HG03175 (cell line): ENCODE data around the gene IRS2.

ENCODE experiments used
- ATAC-seq: cut with Tn5 transposase; IDR thresholded peaks from one replicate; pipeline ENCODE4 v1.9.1; 2021; ENCODE audit warnings: mild to moderate bottlenecking, moderate library complexity; ENCODE audit not compliant: unreplicated experiment

IRS2 gene

GRCh38 chr13:109803825-109804224 lies 17.4 kb upstream of the IRS2 start:
- ATAC-seq: no peak

GRCh38 chr13:109802936-109803335 lies 16.6 kb upstream of the IRS2 start:
- no peak for ATAC-seq

- no peak for ATAC-seq
Measured at GRCh38 chr13:109795011-109795410, 8.6 kb upstream of the IRS2 start.

- ATAC-seq: no peak
Measured at GRCh38 chr13:109794095-109794494, 7.7 kb upstream of the IRS2 start.

- ATAC-seq: no peak
Measured at GRCh38 chr13:109792416-109793059, 6.2 kb upstream of the IRS2 start.

GRCh38 chr13:109790942-109791605 lies 4.7 kb upstream of the IRS2 start:
- no peak for ATAC-seq

- no peak for ATAC-seq
Measured at GRCh38 chr13:109790086-109790485, 3.7 kb upstream of the IRS2 start.

- ATAC-seq: no peak
Measured at GRCh38 chr13:109789262-109789661, 2.9 kb upstream of the IRS2 start.

GRCh38 chr13:109788372-109789111 lies 2.2 kb upstream of the IRS2 start:
- ATAC-seq: no peak

- ATAC-seq: peak; percentile 3
Measured at GRCh38 chr13:109787135-109787954, 962 bp upstream of the IRS2 start.

GRCh38 chr13:109785892-109786450 lies 412 bp downstream of the IRS2 start:
- ATAC-seq: peak; percentile 18

- peak; percentile 4 for ATAC-seq
Measured at GRCh38 chr13:109785141-109785891, 1.1 kb downstream of the IRS2 start.

GRCh38 chr13:109784590-109785140 lies 1.7 kb downstream of the IRS2 start:
- ATAC-seq: no peak

GRCh38 chr13:109783815-109784589 lies 2.4 kb downstream of the IRS2 start:
- no peak for ATAC-seq

- no peak for ATAC-seq
Measured at GRCh38 chr13:109783447-109783814, 3.0 kb downstream of the IRS2 start.

- no peak for ATAC-seq
Measured at GRCh38 chr13:109782823-109783431, 3.5 kb downstream of the IRS2 start.

GRCh38 chr13:109782066-109782822 lies 4.1 kb downstream of the IRS2 start:
- ATAC-seq: no peak
